Karpas-422 (cell line): ENCODE data around the gene ANKRD6. TPM values are rescaled to one million over a fixed set of nuclear protein-coding genes. Genes with fewer than 3 reads are reported as not detected.

Source experiments
- DNase-seq: peaks from one replicate; pipeline ENCODE4 v3.0.0-alpha.2; 2015
- H2AFZ ChIP-seq: fragments of 200-600 bp; sonication (generic); 2 replicates; pipeline ENCODE4 v1.6.1; 2014; ENCODE audit warnings: antibody characterized with exemption, low read length, mixed read lengths
- H3K27ac ChIP-seq: fragments of 200-600 bp; sonication (generic); 2 replicates; pipeline ENCODE4 v1.5.1; 2014; ENCODE audit warnings: mild to moderate bottlenecking, low read length, moderate library complexity
- H3K27me3 ChIP-seq: fragments of 200-600 bp; sonication (generic); 2 replicates; pipeline ENCODE4 v1.6.1; 2014; ENCODE audit warnings: low read length, mixed read lengths
- H3K36me3 ChIP-seq: fragments of 200-600 bp; sonication (generic); 2 replicates; pipeline ENCODE4 v1.6.1; 2014; ENCODE audit warnings: low read length, mixed read lengths; ENCODE audit not compliant: insufficient read depth
- H3K4me1 ChIP-seq: fragments of 200-600 bp; sonication (generic); 2 replicates; pipeline ENCODE4 v1.6.1; 2014; ENCODE audit warnings: mild to moderate bottlenecking, low read length, mixed read lengths
- H3K4me2 ChIP-seq: fragments of 200-600 bp; sonication (generic); 2 replicates; pipeline ENCODE4 v1.6.1; 2014; ENCODE audit warnings: low read length, low read depth, mild to moderate bottlenecking; ENCODE audit not compliant: poor library complexity, severe bottlenecking
- H3K4me3 ChIP-seq: fragments of 200-600 bp; sonication (generic); 2 replicates; pipeline ENCODE4 v1.5.1; 2014; ENCODE audit warnings: mild to moderate bottlenecking, antibody characterized with exemption, low read length, mixed read lengths
- H3K79me2 ChIP-seq: fragments of 200-600 bp; sonication (generic); 2 replicates; pipeline ENCODE4 v1.6.1; 2014; ENCODE audit warnings: mild to moderate bottlenecking, low read length, mixed read lengths
- H3K9ac ChIP-seq: fragments of 200-600 bp; sonication (generic); 2 replicates; pipeline ENCODE4 v1.6.0; 2014; ENCODE audit warnings: low read length
- H3K9me2 ChIP-seq: fragments of 200-600 bp; sonication (generic), shearing (Covaris generic); replicated peaks from 2 replicates; pipeline ENCODE4 v1.6.0; 2014; ENCODE audit warnings: mild to moderate bottlenecking, low read length, moderate library complexity; ENCODE audit not compliant: insufficient read depth
- H3K9me3 ChIP-seq: fragments of 300-700, 200-600 bp; sonication (generic); 2 replicates; pipeline ENCODE4 v1.6.1; 2014; ENCODE audit warnings: low read length, mixed read lengths
- H4K20me1 ChIP-seq: fragments of 200-600 bp; sonication (generic); 2 replicates; pipeline ENCODE4 v1.6.1; 2014; ENCODE audit warnings: mild to moderate bottlenecking, antibody characterized with exemption, low read length, low read depth; ENCODE audit not compliant: insufficient read depth
- total RNA-seq: library from RNA; depleted of rRNA; stranded (reverse); fragments of >200 nt; shearing (Covaris generic); gene quantifications from 2 replicates; pipeline ENCODE4 v1.2.3, GENCODE V29; 2014; ENCODE audit warnings: low replicate concordance

ANKRD6 gene
- total RNA-seq, 1 experiment from 2014 or later = not detected

DNA sequence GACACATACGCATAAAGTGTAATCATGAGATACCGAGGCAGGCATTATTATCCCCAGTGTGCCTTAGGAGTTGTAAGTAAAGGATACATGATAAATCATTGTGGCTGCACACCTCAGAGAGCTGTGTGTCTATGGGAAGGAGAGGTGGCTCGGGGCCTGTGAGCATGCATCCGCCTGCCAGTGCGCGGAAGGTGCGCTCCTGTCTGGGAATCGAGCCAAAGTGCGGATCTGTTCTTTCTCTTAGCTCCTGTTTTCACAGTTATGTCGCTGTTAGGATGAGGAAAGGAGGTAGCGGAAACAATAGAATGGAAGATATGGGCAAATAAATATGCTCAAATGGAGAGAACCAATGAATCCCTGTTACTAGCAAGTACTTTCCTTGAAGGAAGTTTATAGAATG is 98.0 kb downstream of the ANKRD6 start:
- Histone ChIP-seq H3K9me2 (no peaks in the 10 kb centered on the region), H2AFZ (no peak overlapping the region), H3K9ac (no peak overlapping the region), H3K27ac (no peak overlapping the region), H4K20me1 (no peaks in the 10 kb centered on the region), H3K79me2 (no peaks in the 10 kb centered on the region), H3K4me1 (no peaks in the 10 kb centered on the region), H3K4me2 (no peak overlapping the region), H3K9me3 (no peaks in the 10 kb centered on the region), H3K36me3 (no peaks in the 10 kb centered on the region), H3K4me3 (no peak overlapping the region), H3K27me3 (no peaks in the 10 kb centered on the region)
- DNase-seq = no peak

DNA sequence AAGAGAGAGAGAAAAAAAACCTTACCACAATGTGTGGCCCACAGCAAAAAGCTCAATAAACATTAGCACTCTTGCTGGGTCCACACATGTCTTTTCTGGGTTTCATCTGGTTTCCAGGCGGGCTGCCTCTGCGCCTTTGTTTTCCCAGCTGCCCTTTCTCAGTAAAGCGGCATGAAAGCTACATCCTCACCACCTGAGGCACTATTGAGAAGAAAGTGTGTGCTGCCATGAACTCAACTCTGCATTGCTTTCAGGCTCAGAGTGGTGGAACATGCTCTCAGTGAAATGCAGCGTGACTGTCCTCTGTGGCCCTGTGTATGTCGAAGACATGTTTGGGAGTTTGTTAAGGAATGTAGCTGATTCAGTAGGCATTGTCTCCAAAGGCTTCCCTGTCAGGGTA is 103.3 kb downstream of the ANKRD6 start:
- no peaks in the 10 kb centered on the region for H3K36me3 ChIP-seq
- no peaks in the 10 kb centered on the region for H4K20me1 ChIP-seq
- no peaks in the 10 kb centered on the region for H3K27me3 ChIP-seq
- H3K4me2 ChIP-seq = no peak overlapping the region
- no peak overlapping the region for H3K4me3 ChIP-seq
- DNase-seq = no peak
- no peaks in the 10 kb centered on the region for H3K9me2 ChIP-seq
- H2AFZ ChIP-seq = no peak overlapping the region
- no peaks in the 10 kb centered on the region for H3K4me1 ChIP-seq
- H3K79me2 ChIP-seq = no peaks in the 10 kb centered on the region
- H3K27ac ChIP-seq = no peak overlapping the region
- no peak overlapping the region for H3K9ac ChIP-seq
- no peaks in the 10 kb centered on the region for H3K9me3 ChIP-seq

DNA sequence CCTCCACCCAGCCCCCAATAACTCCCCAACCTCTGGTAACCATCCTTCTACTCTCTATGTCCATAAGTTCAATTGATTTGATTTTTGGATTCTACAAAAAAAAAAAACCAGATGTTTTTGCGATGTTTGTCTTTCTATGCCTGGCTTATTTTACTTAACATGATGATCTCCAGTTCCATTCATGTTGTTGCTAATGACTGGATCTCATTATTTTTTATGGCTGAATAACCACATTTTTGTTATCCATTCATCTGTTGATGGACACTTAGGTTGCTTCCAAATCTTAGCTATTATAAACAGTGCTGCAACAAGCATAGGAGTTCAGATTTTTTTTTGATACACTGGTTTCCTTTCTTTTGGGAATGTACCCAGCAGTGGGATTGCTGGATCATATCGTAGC is 106.8 kb downstream of the ANKRD6 start:
- no peaks in the 10 kb centered on the region for H3K79me2 ChIP-seq
- H3K36me3 ChIP-seq = no peaks in the 10 kb centered on the region
- H3K9me2 ChIP-seq = no peaks in the 10 kb centered on the region
- no peaks in the 10 kb centered on the region for H3K27me3 ChIP-seq
- H3K4me1 ChIP-seq = no peaks in the 10 kb centered on the region
- no peaks in the 10 kb centered on the region for H3K9me3 ChIP-seq
- no peaks in the 10 kb centered on the region for H4K20me1 ChIP-seq
- no peak overlapping the region for H3K27ac ChIP-seq
- no peak overlapping the region for H2AFZ ChIP-seq
- DNase-seq = no peak
- H3K4me3 ChIP-seq = no peak overlapping the region
- no peak overlapping the region for H3K4me2 ChIP-seq
- H3K9ac ChIP-seq = no peak overlapping the region

GRCh38 chr6:89542081-89542857 is 109.3 kb downstream of the ANKRD6 start:
- no peak overlapping the region for H3K27ac ChIP-seq
- H2AFZ ChIP-seq = no peak overlapping the region
- H3K36me3 ChIP-seq = no peaks in the 10 kb centered on the region
- H3K9me2 ChIP-seq = no peaks in the 10 kb centered on the region
- H3K4me3 ChIP-seq = no peak overlapping the region
- no peak overlapping the region for H3K4me2 ChIP-seq
- no peak for DNase-seq
- H3K27me3 ChIP-seq = no peaks in the 10 kb centered on the region
- no peak overlapping the region for H3K9ac ChIP-seq
- no peaks in the 10 kb centered on the region for H3K79me2 ChIP-seq
- no peaks in the 10 kb centered on the region for H3K4me1 ChIP-seq
- no peaks in the 10 kb centered on the region for H4K20me1 ChIP-seq
- no peaks in the 10 kb centered on the region for H3K9me3 ChIP-seq

GRCh38 chr6:89542866-89543265 is 109.9 kb downstream of the ANKRD6 start:
- Histone ChIP-seq H3K79me2 (no peaks in the 10 kb centered on the region), H3K9ac (no peak overlapping the region), H2AFZ (no peak overlapping the region), H3K27ac (no peak overlapping the region), H3K27me3 (no peaks in the 10 kb centered on the region), H3K4me1 (no peaks in the 10 kb centered on the region), H3K36me3 (no peaks in the 10 kb centered on the region), H3K4me3 (no peak overlapping the region), H3K9me3 (no peaks in the 10 kb centered on the region), H3K4me2 (no peak overlapping the region), H3K9me2 (no peaks in the 10 kb centered on the region), H4K20me1 (no peaks in the 10 kb centered on the region)
- no peak for DNase-seq

DNA sequence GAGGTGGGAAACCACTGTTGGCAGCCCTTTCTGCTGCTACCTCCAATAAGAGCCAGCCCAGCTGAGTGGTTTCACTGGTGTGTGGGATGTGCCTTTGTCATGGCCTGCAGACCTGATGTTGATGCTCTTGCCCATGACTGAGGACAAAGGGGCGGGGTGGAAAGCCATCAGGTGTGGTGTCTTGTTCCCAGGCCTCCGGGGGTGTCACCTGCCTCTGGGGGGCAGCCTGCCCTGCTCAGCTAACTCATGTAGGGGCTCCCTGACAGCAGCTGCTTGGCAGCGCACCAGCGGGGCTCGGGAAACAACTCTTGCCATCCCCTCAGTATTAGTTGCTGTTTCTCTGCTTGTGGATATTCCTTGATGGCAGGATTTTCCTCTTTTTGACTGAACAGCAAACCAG is 114.3 kb downstream of the ANKRD6 start:
- Histone ChIP-seq H4K20me1 (no peaks in the 10 kb centered on the region), H3K9me2 (no peaks in the 10 kb centered on the region), H3K27me3 (no peaks in the 10 kb centered on the region), H3K27ac (no peak overlapping the region), H3K36me3 (no peaks in the 10 kb centered on the region), H3K9me3 (no peaks in the 10 kb centered on the region), H3K4me3 (no peak overlapping the region), H2AFZ (no peak overlapping the region), H3K9ac (no peak overlapping the region), H3K79me2 (no peaks in the 10 kb centered on the region), H3K4me2 (no peak overlapping the region), H3K4me1 (no peaks in the 10 kb centered on the region)
- no peak for DNase-seq

DNA sequence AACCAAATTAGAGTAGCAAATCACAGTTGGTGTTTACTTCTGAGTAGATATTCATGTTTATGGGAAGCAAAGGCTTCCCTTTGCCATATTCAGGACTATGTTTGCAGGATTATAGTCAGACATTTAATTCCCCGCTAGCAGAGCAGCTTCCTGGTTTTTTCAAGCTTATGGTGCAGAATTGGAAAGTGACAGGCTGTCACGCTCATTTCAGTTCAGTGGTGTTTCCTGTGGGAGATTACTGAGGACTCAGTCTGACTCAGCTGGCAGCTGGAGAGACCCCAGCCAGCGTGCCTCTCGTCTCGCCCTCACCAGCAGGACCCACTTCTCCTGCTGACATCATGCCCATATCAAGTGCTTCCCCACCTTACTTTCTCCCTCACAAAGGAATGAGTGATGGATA is 120.5 kb downstream of the ANKRD6 start:
- Histone ChIP-seq H3K4me2 (no peak overlapping the region), H3K9me3 (no peaks in the 10 kb centered on the region), H2AFZ (no peak overlapping the region)

GRCh38 chr6:89554106-89554505 is 121.2 kb downstream of the ANKRD6 start:
- H3K4me2 ChIP-seq = no peak overlapping the region
- no peaks in the 10 kb centered on the region for H3K9me2 ChIP-seq
- H3K4me3 ChIP-seq = no peak overlapping the region
- H3K79me2 ChIP-seq = no peaks in the 10 kb centered on the region
- no peaks in the 10 kb centered on the region for H4K20me1 ChIP-seq
- no peaks in the 10 kb centered on the region for H3K36me3 ChIP-seq
- H3K27ac ChIP-seq = no peak overlapping the region
- DNase-seq = no peak
- peaks cover 6% of the 10 kb centered on the region for H3K4me1 ChIP-seq
- no peaks in the 10 kb centered on the region for H3K9me3 ChIP-seq
- H2AFZ ChIP-seq = no peak overlapping the region
- H3K27me3 ChIP-seq = no peaks in the 10 kb centered on the region
- no peak overlapping the region for H3K9ac ChIP-seq

More for the DNA sequence above, 120.5 kb downstream of the ANKRD6 start:
- no peak overlapping the region for H3K27ac ChIP-seq
- H3K79me2 ChIP-seq = no peaks in the 10 kb centered on the region
- no peak overlapping the region for H3K4me3 ChIP-seq
- no peaks in the 10 kb centered on the region for H3K27me3 ChIP-seq
- no peak overlapping the region for H3K9ac ChIP-seq
- no peaks in the 10 kb centered on the region for H4K20me1 ChIP-seq
- H3K4me1 ChIP-seq = peaks cover 6% of the 10 kb centered on the region
- H3K36me3 ChIP-seq = no peaks in the 10 kb centered on the region
- DNase-seq = no peak
- H3K9me2 ChIP-seq = no peaks in the 10 kb centered on the region
